Measurements from ENCODE around the gene KRTAP10-11.
"Not testable (repeated sequence)": the region's sequence is repeated elsewhere in the genome, so short reads cannot be mapped to it uniquely, and the experiment has no call there.

Gene KRTAP10-11

GRCh38 chr21:44637018-44637850, 9.0 kb upstream of the KRTAP10-11 start, which contains the start of gene KRTAP10-10:
Gene KRTAP10-10, plus strand, starts transcription at chr21:44637356. Its CDS starts 62 bp downstream, at chr21:44637418.
- no peak for DNase-seq (ENCODE audit: insufficient read length, low spot score)
- peak; percentile 65 for FAIRE-seq

- FAIRE-seq: peak; percentile 72
- DNase-seq (ENCODE audit: insufficient read length, low spot score): not testable (repeated sequence)
Measured at GRCh38 chr21:44637851-44638348, 8.3 kb upstream of the KRTAP10-11 start.

GRCh38 chr21:44638506-44639330, 7.5 kb upstream of the KRTAP10-11 start:
- not testable (repeated sequence) for DNase-seq (ENCODE audit: insufficient read length, low spot score); FAIRE-seq

GRCh38 chr21:44639331-44639655, 6.9 kb upstream of the KRTAP10-11 start:
- FAIRE-seq (no peak), DNase-seq (ENCODE audit: insufficient read length, low spot score) (no peak)

- FAIRE-seq (no peak), DNase-seq (ENCODE audit: insufficient read length, low spot score) (no peak)
Measured at GRCh38 chr21:44640761-44641160, 5.5 kb upstream of the KRTAP10-11 start.

- no peak for FAIRE-seq
- DNase-seq (ENCODE audit: insufficient read length, low spot score): no peak
Measured at GRCh38 chr21:44643741-44644310, 2.4 kb upstream of the KRTAP10-11 start.

GRCh38 chr21:44644878-44645277, 1.3 kb upstream of the KRTAP10-11 start:
- DNase-seq (ENCODE audit: insufficient read length, low spot score) (no peak), FAIRE-seq (no peak)

GRCh38 chr21:44647222-44647552, 973 bp downstream of the KRTAP10-11 start:
- DNase-seq (ENCODE audit: insufficient read length, low spot score) (no peak), FAIRE-seq (no peak)

GRCh38 chr21:44648557-44649311, 2.5 kb downstream of the KRTAP10-11 start:
- no peak for FAIRE-seq
- no peak for DNase-seq (ENCODE audit: insufficient read length, low spot score)

- FAIRE-seq (no peak), DNase-seq (ENCODE audit: insufficient read length, low spot score) (no peak)
Measured at GRCh38 chr21:44649521-44650100, 3.4 kb downstream of the KRTAP10-11 start.

GRCh38 chr21:44650265-44650972, 4.2 kb downstream of the KRTAP10-11 start:
- FAIRE-seq (no peak), DNase-seq (ENCODE audit: insufficient read length, low spot score) (no peak)

GRCh38 chr21:44650973-44651675, 4.9 kb downstream of the KRTAP10-11 start:
- DNase-seq (ENCODE audit: insufficient read length, low spot score) (no peak), FAIRE-seq (no peak)

- no peak for FAIRE-seq
- no peak for DNase-seq (ENCODE audit: insufficient read length, low spot score)
Measured at GRCh38 chr21:44653123-44653522, 6.9 kb downstream of the KRTAP10-11 start.

- no peak for FAIRE-seq
- DNase-seq (ENCODE audit: insufficient read length, low spot score): no peak
Measured at GRCh38 chr21:44653656-44654575, 7.7 kb downstream of the KRTAP10-11 start.

- DNase-seq (ENCODE audit: insufficient read length, low spot score): no peak
- no peak for FAIRE-seq
Measured at GRCh38 chr21:44654576-44655175, 8.5 kb downstream of the KRTAP10-11 start, which contains the start of gene KRTAP12-4. Gene KRTAP12-4, minus strand, starts transcription at chr21:44654659. Its CDS starts 45 bp downstream, at chr21:44654614.

GRCh38 chr21:44656868-44657267, 10.7 kb downstream of the KRTAP10-11 start:
- DNase-seq (ENCODE audit: insufficient read length, low spot score) (no peak), FAIRE-seq (no peak)
